ENCODE measurements around the gene GALNT3. TPM values are rescaled to one million over a fixed set of nuclear protein-coding genes. Genes with fewer than 3 reads are reported as not detected.

GALNT3 gene
- total and polyA plus RNA-seq, 2 of the 13 experiments (the other 11 are each of a cell fraction or from before 2014, with no cell fraction given), result 0.29 to 0.30 TPM

DNA sequence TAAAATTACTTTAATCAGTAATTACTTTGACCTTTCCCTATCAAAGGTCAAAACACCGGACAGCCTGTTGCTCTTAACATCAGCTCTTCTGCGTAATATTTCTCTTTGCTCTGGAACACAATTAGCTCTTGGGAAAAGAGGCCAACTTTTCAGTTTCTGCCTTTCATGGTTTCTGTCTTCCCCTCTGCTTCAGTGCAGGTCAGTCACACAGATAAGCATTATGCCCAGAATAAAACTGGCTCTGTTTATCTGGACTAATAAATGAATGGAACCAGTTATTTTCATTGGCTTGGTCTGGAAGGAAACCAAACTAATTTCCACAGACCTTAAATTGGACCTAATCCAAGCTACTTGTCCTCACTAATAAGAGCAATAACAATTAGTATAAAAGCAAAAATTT is 26.2 kb upstream of the GALNT3 start (continued):
- TF ChIP-seq, protein P1, sequence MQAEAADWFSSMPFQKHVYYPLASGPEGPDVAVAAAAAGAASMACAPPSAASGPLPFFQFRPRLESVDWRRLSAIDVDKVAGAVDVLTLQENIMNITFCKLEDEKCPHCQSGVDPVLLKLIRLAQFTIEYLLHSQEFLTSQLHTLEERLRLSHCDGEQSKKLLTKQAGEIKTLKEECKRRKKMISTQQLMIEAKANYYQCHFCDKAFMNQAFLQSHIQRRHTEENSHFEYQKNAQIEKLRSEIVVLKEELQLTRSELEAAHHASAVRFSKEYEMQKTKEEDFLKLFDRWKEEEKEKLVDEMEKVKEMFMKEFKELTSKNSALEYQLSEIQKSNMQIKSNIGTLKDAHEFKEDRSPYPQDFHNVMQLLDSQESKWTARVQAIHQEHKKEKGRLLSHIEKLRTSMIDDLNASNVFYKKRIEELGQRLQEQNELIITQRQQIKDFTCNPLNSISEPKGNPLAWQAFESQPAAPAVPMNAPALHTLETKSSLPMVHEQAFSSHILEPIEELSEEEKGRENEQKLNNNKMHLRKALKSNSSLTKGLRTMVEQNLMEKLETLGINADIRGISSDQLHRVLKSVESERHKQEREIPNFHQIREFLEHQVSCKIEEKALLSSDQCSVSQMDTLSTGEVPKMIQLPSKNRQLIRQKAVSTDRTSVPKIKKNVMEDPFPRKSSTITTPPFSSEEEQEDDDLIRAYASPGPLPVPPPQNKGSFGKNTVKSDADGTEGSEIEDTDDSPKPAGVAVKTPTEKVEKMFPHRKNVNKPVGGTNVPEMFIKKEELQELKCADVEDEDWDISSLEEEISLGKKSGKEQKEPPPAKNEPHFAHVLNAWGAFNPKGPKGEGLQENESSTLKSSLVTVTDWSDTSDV (CRISPR knock-in tag; IDR thresholded peaks at IDR 0.05), result no peak
- TF ChIP-seq ZFP36L2 (CRISPR knock-in tag; IDR thresholded peaks at IDR 0.05), result no peak
- no peak for TF ChIP-seq AGO1 (IDR thresholded peaks at IDR 0.05; ENCODE audit: low read depth, low read length, poor library complexity, severe bottlenecking)
- TF ChIP-seq, protein P2, sequence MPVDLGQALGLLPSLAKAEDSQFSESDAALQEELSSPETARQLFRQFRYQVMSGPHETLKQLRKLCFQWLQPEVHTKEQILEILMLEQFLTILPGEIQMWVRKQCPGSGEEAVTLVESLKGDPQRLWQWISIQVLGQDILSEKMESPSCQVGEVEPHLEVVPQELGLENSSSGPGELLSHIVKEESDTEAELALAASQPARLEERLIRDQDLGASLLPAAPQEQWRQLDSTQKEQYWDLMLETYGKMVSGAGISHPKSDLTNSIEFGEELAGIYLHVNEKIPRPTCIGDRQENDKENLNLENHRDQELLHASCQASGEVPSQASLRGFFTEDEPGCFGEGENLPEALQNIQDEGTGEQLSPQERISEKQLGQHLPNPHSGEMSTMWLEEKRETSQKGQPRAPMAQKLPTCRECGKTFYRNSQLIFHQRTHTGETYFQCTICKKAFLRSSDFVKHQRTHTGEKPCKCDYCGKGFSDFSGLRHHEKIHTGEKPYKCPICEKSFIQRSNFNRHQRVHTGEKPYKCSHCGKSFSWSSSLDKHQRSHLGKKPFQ (CRISPR knock-in tag; IDR thresholded peaks at IDR 0.05; ENCODE audit: insufficient replicate concordance), result no peak
- no peak for TF ChIP-seq ZNF446 (CRISPR knock-in tag; IDR thresholded peaks at IDR 0.05)
- TF ChIP-seq, protein P3, sequence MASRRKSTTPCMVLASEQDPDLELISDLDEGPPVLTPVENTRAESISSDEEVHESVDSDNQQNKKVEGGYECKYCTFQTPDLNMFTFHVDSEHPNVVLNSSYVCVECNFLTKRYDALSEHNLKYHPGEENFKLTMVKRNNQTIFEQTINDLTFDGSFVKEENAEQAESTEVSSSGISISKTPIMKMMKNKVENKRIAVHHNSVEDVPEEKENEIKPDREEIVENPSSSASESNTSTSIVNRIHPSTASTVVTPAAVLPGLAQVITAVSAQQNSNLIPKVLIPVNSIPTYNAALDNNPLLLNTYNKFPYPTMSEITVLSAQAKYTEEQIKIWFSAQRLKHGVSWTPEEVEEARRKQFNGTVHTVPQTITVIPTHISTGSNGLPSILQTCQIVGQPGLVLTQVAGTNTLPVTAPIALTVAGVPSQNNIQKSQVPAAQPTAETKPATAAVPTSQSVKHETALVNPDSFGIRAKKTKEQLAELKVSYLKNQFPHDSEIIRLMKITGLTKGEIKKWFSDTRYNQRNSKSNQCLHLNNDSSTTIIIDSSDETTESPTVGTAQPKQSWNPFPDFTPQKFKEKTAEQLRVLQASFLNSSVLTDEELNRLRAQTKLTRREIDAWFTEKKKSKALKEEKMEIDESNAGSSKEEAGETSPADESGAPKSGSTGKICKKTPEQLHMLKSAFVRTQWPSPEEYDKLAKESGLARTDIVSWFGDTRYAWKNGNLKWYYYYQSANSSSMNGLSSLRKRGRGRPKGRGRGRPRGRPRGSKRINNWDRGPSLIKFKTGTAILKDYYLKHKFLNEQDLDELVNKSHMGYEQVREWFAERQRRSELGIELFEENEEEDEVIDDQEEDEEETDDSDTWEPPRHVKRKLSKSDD (CRISPR knock-in tag; IDR thresholded peaks at IDR 0.05; ENCODE audit: low read depth), result no peak
- TF ChIP-seq KDM3A (CRISPR knock-in tag; IDR thresholded peaks at IDR 0.05; ENCODE audit: low read depth), result no peak

All from HepG2 (cell line).